Naive thymus-derived CD4-positive, alpha-beta T cell (primary cell): ENCODE data around the gene SNX21. TPM values are rescaled to one million over a fixed set of nuclear protein-coding genes. Genes with fewer than 3 reads are reported as not detected.
A peak's percentile ranks its signal among the peaks of the same experiment; 100 is the strongest.

Experiments used
- ATAC-seq: fragments of 150-1000 bp; cut with Tn5 transposase; 2 replicates; pipeline ENCODE4 v1.10.0; 2021; ENCODE audit warnings: mild to moderate bottlenecking, moderate library complexity
- CTCF ChIA-PET: fragments of 350-600 bp; sonication (Branson Sonifier 250); formaldehyde crosslinking; loops from one replicate; lab custom pipeline; 2021; ENCODE audit warnings: antibody characterized with exemption; lab: Charles Lee
- POLR2A ChIA-PET: fragments of 350-600 bp; sonication (Branson Sonifier 250); formaldehyde crosslinking; loops from one replicate; lab custom pipeline; 2021; ENCODE audit warnings: antibody characterized with exemption, inconsistent platforms; lab: Charles Lee
- DNase-seq, 9 donors: peaks; one replicate each; pipeline versions ENCODE4 v3.0.0 to v3.0.0-alpha.2; 2020 to 2022; ENCODE audit warnings: mixed read lengths in 1 of 9
- H3K27ac ChIP-seq: one replicate; pipeline ENCODE4 v1.7.0; 2013; ENCODE audit warnings: mild to moderate bottlenecking, low read depth, low read length, moderate library complexity
- H3K27me3 ChIP-seq, 2 donors: one replicate each; pipeline ENCODE4 v1.7.0; 2013; ENCODE audit warnings: low read length in 2 of 2, mild to moderate bottlenecking in 2 of 2, moderate library complexity in 2 of 2; ENCODE audit not compliant: control insufficient read depth in 2 of 2, insufficient read depth in 2 of 2
- H3K36me3 ChIP-seq, 3 experiments: 1 replicate in 2 of 3; 2 replicates in 1 of 3; pipeline ENCODE4 v1.7.0; 2013; ENCODE audit warnings: low read length in 3 of 3, mild to moderate bottlenecking in 3 of 3, moderate library complexity in 1 of 3; ENCODE audit not compliant: insufficient read depth in 3 of 3, control insufficient read depth in 2 of 3
- H3K4me1 ChIP-seq, 2 donors: one replicate each; pipeline ENCODE4 v1.7.0; 2013; ENCODE audit warnings: low read length in 2 of 2, mild to moderate bottlenecking in 2 of 2, moderate library complexity in 1 of 2; ENCODE audit not compliant: control insufficient read depth in 2 of 2, insufficient read depth in 2 of 2
- H3K4me3 ChIP-seq: 2 replicates; pipeline ENCODE4 v1.7.0; 2013; ENCODE audit warnings: mild to moderate bottlenecking, low read length
- H3K9me3 ChIP-seq, 3 experiments: 1 replicate in 2 of 3; 2 replicates in 1 of 3; pipeline ENCODE4 v1.7.0; 2013; ENCODE audit warnings: low read length in 3 of 3; ENCODE audit not compliant: control insufficient read depth in 2 of 3
- H3K27ac Mint-ChIP-seq, 9 donors: one replicate each; pipeline ENCODE4 v1.8.0; 2020 to 2022; ENCODE audit warnings: mixed read lengths in 9 of 9, mild to moderate bottlenecking in 8 of 9, moderate library complexity in 5 of 9, inconsistent platforms in 2 of 9
- H3K27me3 Mint-ChIP-seq, 5 donors: one replicate each; pipeline ENCODE4 v1.8.0; 2021 to 2022; ENCODE audit warnings: mixed read lengths in 5 of 5, mild to moderate bottlenecking in 1 of 5
- H3K36me3 Mint-ChIP-seq, 5 donors: one replicate each; pipeline ENCODE4 v1.8.0; 2020 to 2022; ENCODE audit warnings: mixed read lengths in 5 of 5, mild to moderate bottlenecking in 3 of 5, inconsistent platforms in 1 of 5
- H3K4me1 Mint-ChIP-seq, 7 donors: one replicate each; pipeline ENCODE4 v1.8.0; 2020 to 2022; ENCODE audit warnings: mixed read lengths in 7 of 7, mild to moderate bottlenecking in 3 of 7, inconsistent platforms in 1 of 7
- H3K4me3 Mint-ChIP-seq, 10 donors: one replicate each; pipeline ENCODE4 v1.8.0; 2020 to 2022; ENCODE audit warnings: mild to moderate bottlenecking in 10 of 10, mixed read lengths in 10 of 10, moderate library complexity in 6 of 10, inconsistent platforms in 2 of 10
- H3K9me3 Mint-ChIP-seq, 11 donors: one replicate each; pipeline ENCODE4 v1.8.0; 2020 to 2022; ENCODE audit warnings: mixed read lengths in 11 of 11, mild to moderate bottlenecking in 4 of 11, inconsistent platforms in 1 of 11, moderate library complexity in 1 of 11
- intact Hi-C, 2 donors: fragments of 100-400 bp; cut with micrococcal nuclease; formaldehyde crosslinking; loops; one replicate each; pipeline ENCODE4 v1.15.1; 2023
- polyA plus RNA-seq, 2 donors: library from polyadenylated mRNA; unstranded; fragments of 300-500 nt; fragmentation: Illumina TruSeq; gene quantifications; one replicate each; pipeline ENCODE4 v1.2.3, GENCODE V29; 2021
- total RNA-seq, 6 experiments: library from RNA in 5 of 6; stranded (reverse) in 5 of 6; gene quantifications; 1 replicate in 5 of 6; 2 replicates in 1 of 6; pipeline ENCODE4 v1.2.3 and lab custom pipeline; 2021 to 2026

Gene SNX21
- total and polyA plus RNA-seq, 7 experiments from 2014 or later, result 0.30 to 4.9 (median 1.1) TPM

DNA sequence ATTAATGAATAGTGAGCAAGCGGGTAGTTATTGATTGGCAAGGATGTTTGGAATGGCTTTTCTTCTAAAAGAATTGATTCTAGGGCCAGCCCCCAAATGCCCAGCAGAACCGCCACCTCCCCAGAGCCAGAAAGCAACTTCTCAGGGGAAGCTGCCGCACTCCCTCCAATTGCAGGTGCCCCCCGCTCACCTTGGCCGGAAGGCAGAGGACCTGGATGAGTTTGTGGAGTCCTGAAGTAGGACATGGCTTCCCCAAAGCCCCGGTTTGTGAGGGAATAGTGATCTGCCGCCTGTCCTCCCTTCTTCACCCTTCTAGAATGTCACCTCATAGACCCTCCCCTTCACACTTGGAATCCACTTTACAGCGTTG is 53.7 kb downstream of the SNX21 start, which contains the start of gene SPATA25:
TSS of gene SPATA25 (minus strand) at position 277 of the 370 bp plus-strand sequence. CDS start at position 245, 32 bp downstream.
- Mint-ChIP-seq H3K9me3 (peaks cover 0 to 1% (median 0%) of the 10 kb centered on the region in 11 donors), H3K36me3 (peaks cover 0 to 15% (median 10%) of the 10 kb centered on the region in 5 donors), H3K4me3 (peak within 1 kb of the TSS in 1 of 10 donors; percentile 45), H3K27ac (peak within 1 kb of the TSS in 3 of 9 donors; percentile 33 to 59 (median 40)), H3K4me1 (peaks cover 21 to 41% (median 38%) of the 10 kb centered on the region in 7 donors), H3K27me3 (no peaks in the 10 kb centered on the region)
- intact Hi-C loops, result no loop called here
- no peak for ATAC-seq
- H3K9me3 ChIP-seq, result no peaks in the 10 kb centered on the region
- H3K4me3 ChIP-seq, result no peak within 1 kb of the TSS
- H3K36me3 ChIP-seq, result peaks cover 0 to 40% (median 10%) of the 10 kb centered on the region in 3 experiments
- ChIA-PET POLR2A (interaction anchor here (0.8 kb wide), 1 partner anchor 47 kb away, joined by 3 read pairs; the partner anchor contains the start of gene PCIF1), CTCF (no interaction called here)
- DNase-seq, result no peak
- peaks cover 14 to 18% of the 10 kb centered on the region in 2 donors for H3K4me1 ChIP-seq
- H3K27ac ChIP-seq, result no peak within 1 kb of the TSS
- H3K27me3 ChIP-seq, result no peaks in the 10 kb centered on the region

DNA sequence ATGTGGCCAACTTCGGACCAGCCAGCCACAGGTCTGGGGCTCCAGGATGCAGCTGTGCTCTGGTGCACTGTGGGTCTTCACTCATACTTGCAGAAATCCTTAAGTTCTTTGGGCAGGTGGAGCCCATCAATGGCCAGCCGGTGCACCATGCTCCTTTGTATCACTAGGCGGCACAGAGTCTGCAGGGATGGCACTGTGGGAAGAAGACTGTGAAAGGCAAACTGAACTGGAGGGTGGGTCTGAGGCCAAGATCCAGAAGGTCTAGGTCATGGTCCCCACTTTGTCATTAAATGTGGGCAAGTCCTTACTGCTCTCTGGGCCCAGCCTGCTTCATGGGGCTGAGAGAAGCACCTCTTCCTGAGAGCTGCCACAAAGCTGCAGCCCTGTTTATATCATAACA is 55.1 kb downstream of the SNX21 start:
- Histone ChIP-seq H3K27me3 (no peaks in the 10 kb centered on the region), H3K9me3 (no peaks in the 10 kb centered on the region), H3K4me1 (peaks cover 22 to 28% of the 10 kb centered on the region in 2 donors), H3K36me3 (peaks cover 0 to 29% (median 0%) of the 10 kb centered on the region in 3 experiments), H3K4me3 (no peak overlapping the region), H3K27ac (no peak overlapping the region)
- no peak for ATAC-seq
- ChIA-PET POLR2A (interaction anchor here (4.3 to 4.6 kb wide), 2 partner anchors 7 to 45 kb away, joined by 64 to 65 read pairs; partner anchors contain the start of genes PCIF1 and ZSWIM1), CTCF (interaction anchor here (0.8 to 1.3 kb wide), 2 partner anchors 38 to 39 kb away, joined by 3 to 6 read pairs; no protein-coding TSS in a partner anchor)
- intact Hi-C loops, result no loop called here
- H3K4me3 Mint-ChIP-seq, result peak overlapping the region in 1 of 10 donors; percentile 45
- H3K4me1 Mint-ChIP-seq, result peaks cover 16 to 37% (median 35%) of the 10 kb centered on the region in 7 donors
- H3K9me3 Mint-ChIP-seq, result peaks cover 0 to 1% (median 0%) of the 10 kb centered on the region in 11 donors
- H3K36me3 Mint-ChIP-seq, result peaks cover 0 to 9% (median 4%) of the 10 kb centered on the region in 5 donors
- H3K27ac Mint-ChIP-seq, result peak overlapping the region in 1 of 9 donors; percentile 63
- DNase-seq, result no peak
- H3K27me3 Mint-ChIP-seq, result no peaks in the 10 kb centered on the region

DNA sequence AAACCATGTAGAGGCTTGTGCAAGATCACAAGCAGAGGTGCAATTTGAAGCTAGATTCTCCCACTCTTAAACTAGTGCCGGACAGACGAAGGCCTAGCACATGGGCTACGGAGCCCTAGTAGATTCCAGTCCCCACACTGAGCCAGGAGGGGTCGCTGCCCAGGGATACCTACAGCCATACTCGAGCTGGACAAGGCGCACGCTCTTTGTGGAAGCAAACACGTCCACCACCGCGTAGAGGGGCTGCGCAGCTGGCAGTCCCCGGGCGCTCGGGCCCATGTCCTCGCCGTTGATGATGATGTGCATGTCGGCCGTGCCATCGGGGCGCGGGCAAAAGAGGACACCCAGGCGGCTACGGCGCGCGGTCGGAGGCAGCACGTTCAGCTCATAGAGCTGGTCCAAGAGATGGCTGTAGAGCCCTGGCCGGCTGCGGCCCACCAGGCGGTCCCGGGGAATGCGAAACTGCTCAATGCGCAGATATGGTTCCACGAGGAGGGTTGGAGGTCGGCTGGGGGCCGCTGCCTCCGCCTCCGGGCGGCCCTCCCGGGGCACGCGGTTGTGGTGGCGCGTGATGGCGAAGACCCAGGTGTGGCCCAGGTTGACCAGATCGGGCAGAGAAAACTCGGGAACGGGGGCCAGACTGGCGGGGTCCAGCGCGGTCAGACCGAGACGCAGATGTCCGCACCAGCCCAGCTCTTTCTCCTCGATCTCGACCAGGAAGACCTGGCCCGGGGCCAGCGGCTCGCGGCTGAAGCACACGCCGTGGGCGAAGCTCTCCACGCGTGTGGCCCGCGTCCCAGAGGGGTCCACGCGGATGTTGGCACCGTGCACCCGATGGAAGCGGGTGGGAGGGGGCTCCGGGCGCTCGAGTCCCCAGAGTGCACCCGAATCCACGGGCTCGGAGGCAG is 56.7 kb downstream of the SNX21 start:
- H3K4me1 Mint-ChIP-seq, result peaks cover 17 to 37% (median 28%) of the 10 kb centered on the region in 7 donors
- ChIA-PET POLR2A (interaction anchor here (0.9 to 4.7 kb wide), 13 partner anchors 9 to 474 kb away, joined by 3 to 65 read pairs (median 4); partner anchors contain the start of genes ACOT8, PCIF1, ZNF335 and ZSWIM1), CTCF (interaction anchor here (0.6 to 2.3 kb wide), 5 partner anchors 9 to 81 kb away, joined by 3 to 9 read pairs (median 4); partner anchors contain the start of gene ZSWIM1)
- Histone ChIP-seq H3K4me3 (peak overlapping the region; percentile 96), H3K36me3 (peaks cover 0 to 33% (median 4%) of the 10 kb centered on the region in 3 experiments), H3K27ac (peak overlapping the region; percentile 76), H3K4me1 (peaks cover 22 to 26% of the 10 kb centered on the region in 2 donors), H3K9me3 (no peaks in the 10 kb centered on the region), H3K27me3 (no peaks in the 10 kb centered on the region)
- intact Hi-C loops, result loop anchor here (1.0 to 5.0 kb wide), 4 partner anchors 72 to 99 kb away; partner anchors contain the start of genes DNTTIP1 (in 1 of the 2), WFDC3 (in 1 of the 2) and ZNF335 (in 1 of the 2)
- H3K4me3 Mint-ChIP-seq, result peak overlapping the region; percentile 88 to 95 (median 93)
- ATAC-seq (peak; percentile 65), DNase-seq (peak; percentile 23 to 46 (median 43))
- peaks cover 0 to 11% (median 6%) of the 10 kb centered on the region in 5 donors for H3K36me3 Mint-ChIP-seq
- H3K27ac Mint-ChIP-seq, result peak overlapping the region; percentile 23 to 94 (median 90)
- H3K27me3 Mint-ChIP-seq, result no peaks in the 10 kb centered on the region
- H3K9me3 Mint-ChIP-seq, result no peaks in the 10 kb centered on the region

DNA sequence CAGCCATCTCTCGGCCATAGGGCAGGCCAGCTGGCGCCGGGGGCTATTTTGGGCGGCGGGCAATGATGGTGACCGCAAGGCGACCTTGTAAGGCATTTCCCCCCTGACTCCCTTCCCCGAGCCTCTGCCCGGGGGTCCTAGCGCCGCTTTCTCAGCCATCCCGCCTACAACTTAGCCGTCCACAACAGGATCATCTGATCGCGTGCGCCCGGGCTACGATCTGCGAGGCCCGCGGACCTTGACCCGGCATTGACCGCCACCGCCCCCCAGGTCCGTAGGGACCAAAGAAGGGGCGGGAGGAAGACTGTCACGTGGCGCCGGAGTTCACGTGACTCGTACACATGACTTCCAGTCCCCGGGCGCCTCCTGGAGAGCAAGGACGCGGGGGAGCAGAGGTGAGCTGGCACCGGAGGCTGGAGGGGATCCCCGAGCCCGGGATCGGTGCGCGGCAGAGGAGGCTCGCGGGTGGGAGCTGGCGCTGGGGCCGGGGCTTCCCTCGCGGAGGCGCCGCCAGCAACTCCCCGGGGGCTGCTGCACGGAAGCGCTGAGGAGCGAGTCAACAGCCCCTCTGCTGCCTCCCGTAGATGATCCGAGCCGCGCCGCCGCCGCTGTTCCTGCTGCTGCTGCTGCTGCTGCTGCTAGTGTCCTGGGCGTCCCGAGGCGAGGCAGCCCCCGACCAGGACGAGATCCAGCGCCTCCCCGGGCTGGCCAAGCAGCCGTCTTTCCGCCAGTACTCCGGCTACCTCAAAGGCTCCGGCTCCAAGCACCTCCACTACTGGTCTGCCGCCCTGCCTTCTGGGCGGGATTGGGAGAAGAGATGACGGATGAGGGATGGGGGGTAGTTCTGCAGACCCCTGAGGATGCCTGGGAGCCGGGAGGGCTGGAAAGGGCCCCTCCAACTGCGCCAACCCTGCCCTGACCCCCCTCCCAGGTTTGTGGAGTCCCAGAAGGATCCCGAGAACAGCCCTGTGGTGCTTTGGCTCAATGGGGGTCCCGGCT is 57.7 kb downstream of the SNX21 start, which contains the start of the genes CTSA and NEURL2:
TSS of gene CTSA (plus strand) at position 351 of the 999 bp plus-strand sequence. CDS start at position 585, 234 bp downstream.
TSS of gene NEURL2 (minus strand) at position 224 of the 999 bp plus-strand sequence. CDS start at position 7, 217 bp downstream.
- CTCF ChIA-PET, result interaction anchor here (1.1 to 2.3 kb wide), 2 partner anchors 10 to 42 kb away, joined by 8 to 9 read pairs; partner anchors contain the start of gene ZSWIM1
- peaks cover 17 to 37% (median 26%) of the 10 kb centered on the region in 7 donors for H3K4me1 Mint-ChIP-seq
- Histone ChIP-seq H3K27ac (peak within 1 kb of the TSS; percentile 76), H3K4me3 (peak within 1 kb of the TSS; percentile 96), H3K36me3 (peaks cover 0 to 32% (median 4%) of the 10 kb centered on the region in 3 experiments), H3K27me3 (no peaks in the 10 kb centered on the region), H3K9me3 (no peaks in the 10 kb centered on the region), H3K4me1 (peaks cover 22 to 25% of the 10 kb centered on the region in 2 donors)
- ATAC-seq, result peak; percentile 87
- peak within 1 kb of the TSS; percentile 88 to 95 (median 93) for H3K4me3 Mint-ChIP-seq
- POLR2A ChIA-PET, result interaction anchor here (1.1 to 4.7 kb wide), 10 partner anchors 8 to 473 kb away, joined by 3 to 65 read pairs (median 5); partner anchors contain the start of genes ACOT8, PCIF1, ZNF335 and ZSWIM1
- no peaks in the 10 kb centered on the region for H3K9me3 Mint-ChIP-seq
- peak within 1 kb of the TSS; percentile 85 to 97 (median 90) for H3K27ac Mint-ChIP-seq
- intact Hi-C loops, result loop anchor here (1.0 to 5.0 kb wide), 11 partner anchors 10 to 100 kb away; partner anchors contain the start of genes ACOT8 (in 2 of the 2), UBE2C (in 2 of the 2), ZSWIM1 (in 2 of the 2) and ZSWIM3 (in 2 of the 2)
- no peaks in the 10 kb centered on the region for H3K27me3 Mint-ChIP-seq
- DNase-seq, result peak; percentile 62 to 90 (median 83)
- H3K36me3 Mint-ChIP-seq, result peaks cover 0 to 11% (median 6%) of the 10 kb centered on the region in 5 donors

DNA sequence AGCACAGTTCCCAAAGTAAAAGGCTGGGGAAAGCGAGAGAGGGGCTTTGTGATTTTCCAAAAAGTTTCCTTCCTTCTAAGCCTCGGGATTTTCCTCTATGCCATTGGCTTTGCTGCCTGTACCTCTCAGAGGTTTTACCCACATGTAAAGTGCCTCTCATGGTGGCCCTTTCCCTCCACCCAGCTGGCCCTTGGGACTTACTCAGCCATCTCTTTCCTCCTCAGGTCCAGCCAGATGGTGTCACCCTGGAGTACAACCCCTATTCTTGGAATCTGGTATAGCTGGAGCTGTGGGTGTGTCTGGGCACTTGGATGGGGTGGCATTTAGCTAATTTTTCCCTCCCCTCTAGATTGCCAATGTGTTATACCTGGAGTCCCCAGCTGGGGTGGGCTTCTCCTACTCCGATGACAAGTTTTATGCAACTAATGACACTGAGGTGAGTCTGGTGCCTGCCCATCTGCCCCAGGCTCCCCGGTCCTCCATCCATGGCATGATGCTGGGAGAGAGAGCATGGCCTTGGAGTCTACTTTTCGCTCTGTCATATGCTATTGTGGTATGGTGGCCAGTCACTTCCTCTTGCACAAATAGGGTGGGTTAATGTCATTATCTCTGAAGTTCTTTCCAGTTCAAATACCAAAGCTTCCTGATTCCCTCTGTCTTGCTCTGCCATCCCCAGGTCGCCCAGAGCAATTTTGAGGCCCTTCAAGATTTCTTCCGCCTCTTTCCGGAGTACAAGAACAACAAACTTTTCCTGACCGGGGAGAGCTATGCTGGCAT is 58.6 kb downstream of the SNX21 start:
- no peaks in the 10 kb centered on the region for H3K9me3 Mint-ChIP-seq
- H3K27ac Mint-ChIP-seq, result peak overlapping the region; percentile 44 to 91 (median 64)
- H3K4me1 Mint-ChIP-seq, result peaks cover 17 to 37% (median 26%) of the 10 kb centered on the region in 7 donors
- peak; percentile 23 for ATAC-seq
- Histone ChIP-seq H3K4me3 (peak overlapping the region; percentile 96), H3K27ac (peak overlapping the region; percentile 76), H3K4me1 (peaks cover 22 to 25% of the 10 kb centered on the region in 2 donors), H3K27me3 (no peaks in the 10 kb centered on the region), H3K36me3 (peaks cover 0 to 35% (median 4%) of the 10 kb centered on the region in 3 experiments), H3K9me3 (no peaks in the 10 kb centered on the region)
- CTCF ChIA-PET, result interaction anchor here (1.0 to 1.4 kb wide), 5 partner anchors 30 to 93 kb away, joined by 3 to 4 read pairs (median 3); no protein-coding TSS in a partner anchor
- POLR2A ChIA-PET, result interaction anchor here (0.6 to 4.7 kb wide), 13 partner anchors 11 to 472 kb away, joined by 3 to 65 read pairs (median 5); partner anchors contain the start of genes ACOT8, PCIF1, ZNF335 and ZSWIM1
- H3K27me3 Mint-ChIP-seq, result no peaks in the 10 kb centered on the region
- intact Hi-C loops, result loop anchor here in 1 of 2 donors (5.0 kb wide), 1 partner anchor 95 kb away; no protein-coding TSS in a partner anchor
- peaks cover 0 to 17% (median 7%) of the 10 kb centered on the region in 5 donors for H3K36me3 Mint-ChIP-seq
- DNase-seq, result no peak
- peak overlapping the region; percentile 88 to 95 (median 93) for H3K4me3 Mint-ChIP-seq
